GM18868 (cell line): ENCODE data around the gene TAF15.

Experiments
- ATAC-seq: cut with Tn5 transposase; IDR thresholded peaks from one replicate; pipeline ENCODE4 v1.9.1; 2021; ENCODE audit warnings: mild to moderate bottlenecking, moderate library complexity; ENCODE audit not compliant: unreplicated experiment

TAF15 gene

DNA sequence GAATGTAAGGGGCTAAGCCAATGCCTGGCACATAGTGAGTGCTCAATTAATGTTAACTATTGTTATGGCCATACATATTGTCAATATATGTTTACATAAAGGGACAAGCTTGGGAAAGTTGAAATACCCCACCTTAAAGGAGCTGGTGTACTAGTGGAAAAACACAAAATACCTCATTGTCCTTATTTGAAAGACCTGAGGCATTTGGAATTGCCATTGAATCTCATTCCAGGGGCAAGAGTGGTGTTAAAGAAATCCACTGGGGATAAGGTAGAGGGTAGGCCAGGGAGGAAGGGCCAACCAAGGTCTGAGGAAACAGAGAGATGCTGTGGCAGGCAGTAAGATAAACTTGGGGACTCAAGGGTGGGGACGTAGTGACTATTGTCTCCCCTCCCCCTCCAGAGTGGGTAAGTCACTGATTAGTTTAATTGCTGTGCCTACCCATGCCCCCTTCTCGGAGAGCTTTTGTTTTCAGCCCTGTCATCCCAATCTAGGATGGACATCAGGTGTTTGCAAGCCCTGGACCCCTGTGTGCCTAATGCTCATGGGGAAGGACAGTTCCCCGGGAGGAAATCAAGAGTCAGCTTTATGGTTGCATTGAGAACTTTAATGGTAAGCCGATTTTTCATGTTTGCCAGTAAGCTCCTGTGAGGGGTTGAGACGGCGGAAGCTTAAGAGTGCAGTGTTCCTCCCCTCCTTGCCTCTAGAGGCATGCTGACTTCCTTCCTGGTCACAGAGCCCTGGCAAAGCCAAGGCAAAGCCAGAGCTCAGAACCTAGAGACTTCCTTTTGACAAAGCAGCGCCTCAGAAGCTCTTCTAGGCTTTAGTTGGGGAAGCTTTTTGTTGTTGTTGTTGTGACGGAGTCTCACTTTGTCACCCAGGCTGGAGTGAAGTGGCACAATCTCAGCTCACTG is 61.9 kb downstream of the TAF15 start:
- no peak for ATAC-seq

DNA sequence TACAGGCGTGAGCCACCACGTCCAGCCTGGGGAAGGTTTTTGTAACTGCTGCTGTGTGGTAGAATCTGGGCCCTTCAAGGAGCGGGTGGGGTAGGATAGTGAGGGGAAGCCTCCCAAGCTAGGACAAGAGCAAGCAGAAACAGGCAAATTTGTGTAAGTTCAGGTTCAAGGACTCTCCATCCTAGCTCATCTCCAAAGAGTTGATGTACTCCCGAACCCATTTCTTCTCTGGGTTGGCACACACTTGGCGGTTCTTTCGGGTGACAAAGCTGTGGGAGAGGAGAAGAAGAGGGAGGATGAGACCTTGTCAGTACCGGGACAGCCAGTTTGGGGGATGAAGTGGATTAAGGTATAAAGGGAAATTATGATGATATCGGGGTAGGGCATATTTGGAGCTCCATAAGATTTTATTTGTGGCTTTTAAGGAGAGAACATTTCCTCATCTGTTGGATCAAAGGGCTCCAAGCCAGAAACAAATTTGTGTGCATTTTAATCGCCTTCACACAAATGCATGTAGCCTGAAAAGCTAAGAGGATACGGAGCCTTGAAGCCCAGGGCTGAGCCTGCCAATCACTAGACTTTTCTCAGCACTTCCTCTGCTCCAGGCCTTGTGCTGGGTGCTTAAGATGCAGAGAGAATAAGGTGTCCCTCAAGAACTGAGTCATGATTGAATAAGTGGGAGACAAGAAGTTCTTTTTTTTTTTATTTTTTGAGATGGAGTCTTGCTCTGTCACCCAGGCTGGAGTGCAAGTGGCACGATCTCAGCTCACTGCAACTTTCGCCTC is 63.1 kb downstream of the TAF15 start:
- ATAC-seq, result no peak

DNA sequence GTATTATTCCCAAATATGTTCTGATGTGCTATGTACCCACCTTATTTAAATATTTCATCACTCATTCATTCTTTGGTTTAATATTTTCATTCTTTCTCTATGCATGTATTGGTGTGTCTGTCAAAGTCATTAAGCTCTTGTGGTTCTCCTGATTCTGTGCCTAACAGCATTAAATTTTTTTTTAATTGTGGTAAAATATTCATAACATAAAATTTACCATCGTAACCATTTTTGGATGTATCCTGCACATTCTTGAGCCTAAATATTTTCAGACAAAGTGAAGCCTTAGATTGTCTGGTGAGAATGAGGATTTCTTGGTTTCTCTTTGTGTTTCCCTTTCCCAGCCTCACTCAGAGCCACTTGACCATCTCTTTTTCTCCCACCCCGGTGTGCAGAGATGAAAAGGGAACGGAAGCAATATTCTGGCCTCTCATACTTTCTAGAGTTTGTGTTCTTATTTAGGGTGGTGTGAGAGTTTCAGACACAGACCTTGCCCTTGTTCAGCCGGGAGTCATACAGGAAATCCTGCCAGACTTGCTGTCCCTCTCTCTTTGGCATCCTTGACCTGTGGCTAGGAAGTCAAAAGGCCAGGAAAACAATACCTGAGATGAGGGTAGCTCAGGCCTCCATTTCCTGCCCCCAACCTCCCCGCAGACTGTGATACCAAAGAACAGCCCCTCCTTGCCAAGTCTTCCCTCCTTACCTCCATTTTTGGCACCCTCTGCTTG is 66.0 kb downstream of the TAF15 start:
- no peak for ATAC-seq

DNA sequence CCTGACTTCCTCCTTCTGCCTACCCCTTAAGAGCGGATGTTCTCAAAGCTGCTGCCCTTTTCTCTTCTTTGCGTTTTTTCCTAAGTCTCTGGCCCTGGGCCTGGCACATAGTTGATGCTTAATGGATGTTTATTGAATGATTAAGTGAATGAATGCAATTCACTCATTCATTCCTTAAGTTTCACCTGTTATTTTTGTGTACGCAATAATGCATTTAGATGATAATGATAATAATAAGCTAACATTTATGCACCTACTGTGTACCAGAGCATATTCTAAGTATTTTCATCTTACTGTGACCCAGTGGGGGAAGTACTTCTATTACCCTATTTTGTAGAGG is 66.5 kb downstream of the TAF15 start:
- ATAC-seq, result no peak

DNA sequence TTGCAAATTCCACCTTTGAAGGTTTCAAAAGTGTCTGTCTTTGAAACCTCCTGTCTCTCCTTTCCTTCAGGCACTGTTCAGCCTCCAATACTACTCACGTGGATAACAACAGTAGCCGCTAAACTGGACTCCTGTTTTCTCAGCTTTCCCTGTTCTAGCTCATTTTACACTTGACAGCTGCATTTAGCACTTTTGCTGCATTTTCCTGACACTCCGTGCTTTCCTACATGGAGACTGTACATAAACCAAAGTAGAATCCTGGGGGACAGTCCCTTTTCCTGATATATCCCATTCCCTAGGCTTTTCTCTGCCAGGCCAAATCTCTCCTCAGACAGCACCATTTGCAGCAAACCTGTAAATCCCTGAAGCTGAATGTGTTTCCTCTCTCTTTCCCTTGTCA is 67.2 kb downstream of the TAF15 start:
- ATAC-seq, result no peak

DNA sequence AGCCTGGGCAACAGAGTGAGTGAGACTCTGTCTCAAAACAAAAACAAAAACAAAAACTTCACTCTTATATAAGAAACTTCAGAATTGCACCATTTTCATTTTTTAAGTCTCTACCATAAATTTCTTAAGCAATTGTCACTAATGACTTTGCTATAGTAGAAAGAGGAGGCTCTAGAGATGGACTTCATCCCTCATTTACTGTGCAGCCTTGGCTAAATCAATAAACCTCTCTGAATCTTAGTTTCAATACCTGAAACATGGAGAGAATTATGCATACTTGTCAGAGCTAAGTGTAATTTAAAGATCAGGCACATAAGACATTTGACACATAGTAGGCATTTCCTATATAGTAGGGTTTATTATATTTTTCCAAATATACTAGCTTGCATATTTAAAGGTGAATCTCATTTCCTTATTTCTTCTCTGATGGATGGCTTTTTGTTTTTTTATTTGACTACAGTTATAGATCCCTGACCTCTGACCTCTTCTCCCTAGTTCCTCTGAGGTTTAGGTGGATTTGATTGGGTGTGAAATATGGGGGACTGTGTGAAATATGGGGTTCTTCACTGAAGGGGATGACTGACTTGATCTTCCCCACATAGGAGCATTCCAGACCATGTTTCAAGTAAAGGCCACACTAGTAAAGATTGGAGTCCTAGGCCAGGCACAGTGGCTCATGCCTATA is 68.2 kb downstream of the TAF15 start:
- ATAC-seq, result no peak

DNA sequence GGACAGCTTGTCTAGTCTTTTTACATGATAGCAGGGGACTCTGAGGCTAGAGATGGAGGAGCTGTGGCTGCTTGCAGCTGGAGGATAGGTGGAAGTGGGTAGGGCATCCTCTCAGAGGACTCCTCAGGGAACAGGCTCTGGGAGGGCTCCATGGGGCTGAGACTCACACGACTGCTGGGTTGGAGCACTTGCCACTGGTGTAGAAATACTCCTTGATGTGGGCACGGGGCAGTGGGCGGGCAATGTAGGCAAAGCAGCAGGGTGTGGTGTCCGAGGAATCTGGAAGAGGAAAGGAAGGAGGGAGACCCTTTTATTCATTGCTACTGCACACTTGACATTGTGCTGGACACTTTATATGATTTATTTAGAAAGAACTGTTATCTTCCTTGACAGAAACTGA is 69.1 kb downstream of the TAF15 start:
- no peak for ATAC-seq

DNA sequence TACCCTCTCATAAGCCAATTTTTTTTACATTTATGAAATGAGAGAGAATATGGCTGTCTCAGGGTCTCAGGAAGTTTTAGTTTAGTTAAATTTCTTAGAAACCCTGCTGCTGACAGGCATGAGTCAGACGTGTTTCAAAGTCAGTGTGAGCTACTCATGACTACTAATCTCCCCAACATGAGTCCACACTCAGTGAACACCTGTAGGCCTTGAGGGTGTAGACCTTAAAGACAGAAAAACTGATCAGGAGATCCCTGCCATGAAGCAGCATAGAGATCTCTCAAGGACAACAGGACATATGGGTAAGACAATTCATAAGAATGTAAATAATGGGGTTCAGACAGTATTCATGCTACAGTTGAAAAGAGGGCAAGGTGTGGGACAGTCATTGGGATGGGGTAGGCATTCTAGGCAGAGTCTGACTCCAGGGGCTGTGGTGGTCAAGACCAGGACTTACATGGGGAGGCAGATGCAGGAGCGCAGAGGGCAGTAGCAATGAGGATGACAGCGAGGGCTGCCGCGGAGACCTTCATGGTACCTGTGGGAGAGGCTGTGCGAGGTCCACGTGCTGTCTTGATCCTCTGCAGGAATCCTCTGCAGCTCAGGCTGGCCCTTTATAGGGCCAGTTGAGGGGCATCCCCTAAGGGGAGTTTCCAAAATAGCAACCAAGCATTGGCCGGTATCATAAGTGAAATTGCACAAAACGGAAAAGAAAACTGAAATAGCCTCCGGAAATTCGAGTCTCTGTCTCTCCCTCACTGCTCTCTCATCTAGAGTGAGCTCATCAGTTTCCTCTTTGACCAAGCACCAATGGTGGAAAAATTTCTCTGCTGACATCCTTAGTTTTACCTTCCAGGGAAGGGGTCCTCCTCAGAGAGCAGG is 70.7 kb downstream of the TAF15 start, which contains the start of gene CCL5:
CCL5 (minus strand) TSS at position 588 of the 882 bp plus-strand sequence.
- peak; percentile 90 for ATAC-seq

DNA sequence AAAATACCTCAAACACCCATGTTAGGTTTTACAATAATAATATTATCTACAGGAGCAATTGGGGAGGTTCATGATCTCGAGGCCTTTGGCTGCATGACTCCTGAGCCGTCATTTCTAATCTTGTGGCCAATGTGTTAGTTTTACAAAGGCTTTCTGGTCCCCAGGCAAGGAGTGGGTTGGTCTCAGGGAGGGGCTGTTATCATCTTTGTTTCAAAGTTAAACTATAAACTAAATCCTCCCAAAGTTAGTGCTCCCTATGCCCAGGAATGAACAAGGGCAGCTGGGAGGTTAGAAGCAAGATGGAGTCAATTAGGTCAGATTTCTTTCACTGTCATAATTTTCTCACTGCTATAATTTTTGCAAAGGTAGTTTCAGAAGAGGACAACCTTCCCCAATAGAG is 80.0 kb downstream of the TAF15 start:
- ATAC-seq, result no peak

DNA sequence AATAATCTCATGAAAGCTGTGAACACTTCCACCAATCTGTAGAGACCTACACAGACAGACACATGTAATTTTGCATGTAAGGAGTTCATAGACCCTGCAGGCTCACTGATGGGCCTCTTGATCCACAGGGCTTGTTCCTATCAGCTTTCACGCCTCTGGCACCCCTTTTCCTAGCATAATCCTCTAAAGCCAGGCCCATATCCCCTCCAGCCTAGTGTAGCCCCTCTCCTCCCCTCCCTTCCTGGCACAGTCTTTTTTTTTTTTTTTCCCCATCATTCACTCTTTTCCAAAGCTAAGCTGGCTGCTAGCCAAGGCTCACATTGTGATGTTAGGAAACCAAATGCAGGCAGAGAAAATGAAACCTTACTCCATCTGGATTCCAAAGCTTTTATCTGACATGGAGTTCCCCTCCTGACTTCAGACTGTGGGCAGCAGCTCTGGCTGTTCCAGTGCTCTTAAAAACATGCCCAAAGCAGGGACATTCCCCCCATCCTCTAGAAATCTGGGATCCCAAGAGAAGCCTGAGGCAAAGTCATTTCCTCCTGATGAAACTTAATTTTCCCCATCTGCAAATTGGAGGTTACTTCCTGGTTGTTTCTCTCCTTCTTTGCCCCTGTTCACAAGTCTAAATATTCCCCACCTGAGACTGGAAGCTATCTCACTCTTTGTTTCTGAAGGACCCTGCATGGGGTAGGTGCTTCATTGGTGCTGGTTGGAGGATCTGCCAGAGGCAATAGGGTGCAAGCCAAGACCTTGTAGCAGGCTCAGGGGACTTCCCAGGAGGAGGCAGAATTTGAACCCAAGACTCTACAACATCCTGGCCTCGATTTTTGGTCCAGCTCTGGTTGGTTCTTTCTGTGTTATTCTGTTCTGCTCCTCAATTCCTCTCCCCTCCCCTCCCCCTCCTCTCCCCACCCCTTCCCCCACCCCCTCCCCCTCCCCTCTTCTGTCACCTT is 80.8 kb downstream of the TAF15 start:
- no peak for ATAC-seq

DNA sequence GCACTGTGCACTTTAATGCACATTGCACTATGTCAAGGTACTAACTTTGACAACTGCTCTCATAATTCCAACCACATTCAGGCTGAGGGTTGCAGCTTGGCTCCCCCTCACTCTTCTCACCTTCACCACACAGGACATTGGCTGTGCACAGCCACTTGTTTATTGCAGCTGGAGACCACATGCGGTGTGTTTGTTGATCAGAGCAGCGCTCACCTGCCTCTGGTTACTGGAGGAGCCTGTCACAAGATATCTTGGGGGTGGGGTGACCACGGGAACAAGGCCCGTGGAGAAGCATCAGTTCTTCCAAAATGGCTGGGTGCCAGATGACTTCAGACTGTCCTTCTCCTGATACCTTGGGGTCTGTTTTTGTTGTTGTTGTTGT is 81.5 kb downstream of the TAF15 start:
- no peak for ATAC-seq

DNA sequence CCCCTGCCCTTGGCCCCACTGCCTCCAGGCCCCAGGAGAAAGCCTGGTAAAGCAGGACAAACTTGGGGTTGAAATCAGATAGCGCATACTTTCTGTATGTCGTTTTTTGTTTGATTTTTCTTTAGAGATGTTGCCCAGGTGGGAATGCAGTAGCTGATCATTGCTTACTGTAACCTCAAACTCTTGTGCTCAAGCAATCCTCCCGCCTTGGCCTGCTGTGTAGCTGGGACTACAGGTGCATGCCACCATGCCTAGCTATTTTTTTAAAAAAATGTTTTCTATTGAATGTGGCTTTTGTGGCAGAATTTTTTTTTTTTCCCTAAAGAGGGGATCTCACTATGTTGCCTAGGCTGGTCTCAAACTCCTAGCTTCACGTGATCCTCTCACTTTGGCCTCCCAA is 82.0 kb downstream of the TAF15 start:
- no peak for ATAC-seq

DNA sequence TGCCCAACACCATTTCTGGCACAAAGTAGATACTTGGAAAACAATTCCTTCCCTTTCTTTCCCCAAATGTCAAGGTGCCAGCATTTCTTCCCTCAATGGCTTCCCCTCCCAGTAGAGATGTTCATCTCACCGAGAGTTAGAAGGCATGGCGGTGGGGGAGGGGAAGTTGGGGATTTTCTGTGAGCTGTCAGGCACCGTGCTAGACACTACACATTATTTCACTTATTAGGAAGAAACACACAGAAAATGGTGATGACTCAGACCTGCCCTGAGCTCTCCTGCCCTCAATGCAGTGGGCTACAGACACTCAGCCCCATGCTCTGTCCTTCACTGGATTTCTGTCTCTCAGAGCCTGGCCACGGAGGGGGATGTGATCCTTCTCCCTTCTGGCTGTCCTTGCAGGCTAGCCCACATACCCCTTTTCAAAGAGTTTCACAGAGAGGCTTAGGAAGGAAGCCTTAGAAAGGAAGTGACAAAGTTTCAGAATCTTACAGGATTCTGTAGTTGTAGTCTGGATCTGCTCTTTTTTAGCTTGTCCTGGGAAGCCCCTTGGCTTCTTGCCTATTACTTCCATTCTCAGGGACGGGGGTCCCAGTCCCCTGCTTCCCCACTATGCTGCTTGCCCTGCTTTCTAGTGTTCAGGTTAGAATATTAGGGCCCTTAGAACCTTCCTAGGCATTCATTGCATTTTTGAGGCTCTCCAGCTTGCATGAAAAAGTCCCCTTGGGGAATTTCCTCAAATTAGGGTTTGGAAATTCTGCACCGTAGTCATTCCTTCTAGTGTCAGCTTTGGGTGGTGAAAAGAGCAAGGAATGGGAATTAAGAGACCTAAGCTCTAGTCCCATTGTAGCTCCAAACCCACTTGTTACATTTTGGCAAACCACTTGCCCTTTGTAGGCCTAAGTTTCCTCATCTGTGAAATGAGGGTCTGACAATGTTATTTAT is 83.1 kb downstream of the TAF15 start:
- no peak for ATAC-seq

DNA sequence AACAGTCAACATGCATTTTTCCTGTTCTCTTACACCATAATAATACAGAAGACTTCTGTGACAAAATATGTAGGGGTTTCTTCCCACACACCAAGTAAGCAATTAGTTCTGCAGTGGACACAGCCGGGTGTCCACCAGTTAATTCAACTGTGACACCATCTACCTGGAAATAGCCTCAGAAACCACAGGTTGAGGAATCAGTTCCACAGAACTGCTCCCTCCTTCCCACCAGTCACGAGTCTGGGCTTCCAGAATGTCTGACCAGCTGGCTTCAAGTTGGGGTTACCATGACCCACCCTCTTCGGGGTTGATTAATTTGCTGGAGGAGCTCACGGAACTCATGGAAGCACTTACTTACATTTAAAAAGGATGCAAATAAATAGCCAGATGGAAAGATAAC is 84.5 kb downstream of the TAF15 start:
- ATAC-seq, result no peak

DNA sequence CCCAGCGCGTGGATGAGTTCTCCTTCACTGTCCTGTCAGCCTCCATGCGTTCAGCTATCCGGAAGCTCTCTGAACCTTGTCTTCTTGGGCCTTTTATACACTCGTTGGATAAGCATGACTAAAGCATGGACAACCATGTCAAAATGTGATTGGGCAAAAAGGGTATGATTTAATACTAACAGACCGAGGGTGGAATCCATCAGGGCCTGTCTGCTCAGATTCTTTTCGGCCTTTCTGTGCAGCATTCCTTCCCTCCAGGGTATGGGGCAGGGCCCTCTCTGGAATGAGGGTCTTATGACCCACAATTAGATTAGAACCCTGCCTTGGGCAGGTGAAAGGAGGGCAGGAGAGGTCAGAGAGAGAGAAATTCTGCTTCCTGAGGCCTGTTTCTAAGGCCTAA is 84.9 kb downstream of the TAF15 start:
- no peak for ATAC-seq

DNA sequence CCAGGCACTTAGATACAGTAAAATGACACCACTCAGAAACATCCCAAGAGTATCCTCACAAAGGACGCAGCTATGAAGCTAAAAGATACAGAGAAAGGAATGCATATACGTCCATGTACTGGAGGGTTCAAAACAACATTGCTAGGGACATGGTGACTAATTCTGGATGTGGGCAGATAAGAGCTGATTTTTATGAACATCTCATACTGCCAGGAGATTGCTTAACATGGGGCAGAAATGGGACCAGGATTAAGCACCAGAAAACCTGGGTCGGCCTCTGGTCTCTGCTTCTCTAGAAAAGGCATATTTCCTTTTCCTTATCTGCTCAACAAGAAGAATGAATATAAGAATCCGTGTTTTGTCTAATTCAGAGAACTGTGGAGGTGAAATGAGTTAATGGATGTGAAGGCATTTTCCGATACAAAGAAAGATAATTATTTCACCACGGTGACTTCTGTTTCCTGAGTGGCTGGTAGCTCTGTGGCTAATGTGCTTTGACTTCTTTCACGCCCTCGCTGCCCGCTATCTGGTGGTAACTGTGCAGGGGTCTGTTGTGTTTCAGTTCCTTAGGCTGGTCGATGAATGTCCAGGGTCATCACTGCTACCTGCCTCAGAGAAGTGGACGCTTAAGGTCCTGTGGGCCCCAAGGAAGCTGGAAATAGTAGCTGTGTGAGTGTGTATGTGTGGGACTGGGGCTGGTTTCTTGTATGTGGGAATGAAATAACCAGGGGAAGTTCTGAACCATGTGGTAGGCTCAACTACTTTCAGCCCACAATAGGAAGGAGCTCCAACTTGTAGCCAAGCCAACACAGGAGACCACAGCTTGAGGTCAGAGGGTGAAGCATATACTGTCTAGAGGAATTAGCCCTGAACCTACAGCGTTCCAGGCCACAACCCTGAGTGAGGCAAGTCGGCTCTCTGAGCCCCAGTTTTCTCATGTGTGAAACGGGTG is 86.6 kb downstream of the TAF15 start:
- ATAC-seq, result no peak
